HepG2 (cell line): ENCODE results near the gene TFRC. TPM values are rescaled to one million over a fixed set of nuclear protein-coding genes. Genes with fewer than 3 reads are reported as not detected.

Experiments
- BORCS8-MEF2B ChIP-seq: sonication (generic); formaldehyde crosslinking; IDR thresholded peaks from 2 replicates; pipeline ENCODE4 v1.8.0; 2022; ENCODE audit warnings: mild to moderate bottlenecking, missing genetic modification reagents
- GATA4 ChIP-seq: sonication (generic); IDR thresholded peaks from 2 replicates; pipeline ENCODE4 v1.6.1; 2016; ENCODE audit warnings: antibody characterized with exemption, low read depth, borderline replicate concordance
- HIVEP1 ChIP-seq: sonication (generic); formaldehyde crosslinking; IDR thresholded peaks from 2 replicates; pipeline ENCODE4 v1.4.0; 2020; ENCODE audit warnings: mild to moderate bottlenecking, missing genetic modification reagents
- HNF4A ChIP-seq: sonication (generic); formaldehyde crosslinking; IDR thresholded peaks from 2 replicates; pipeline ENCODE4 v1.4.0; 2020; ENCODE audit warnings: missing genetic modification reagents
- KLF12 ChIP-seq: sonication (generic); formaldehyde crosslinking; IDR thresholded peaks from 2 replicates; pipeline ENCODE4 v1.4.0; 2020; ENCODE audit warnings: missing genetic modification reagents, borderline replicate concordance
- MIXL1 ChIP-seq: IDR thresholded peaks from 2 replicates; pipeline ENCODE4 v1.6.1; 2016
- PHF20 ChIP-seq: sonication (generic); formaldehyde crosslinking; IDR thresholded peaks from 2 replicates; pipeline ENCODE4 v1.5.0; 2020; ENCODE audit warnings: mild to moderate bottlenecking, missing genetic modification reagents
- XBP1 ChIP-seq: sonication (generic); formaldehyde crosslinking; IDR thresholded peaks from 2 replicates; pipeline ENCODE4 v1.5.0; 2020; ENCODE audit warnings: missing genetic modification reagents
- YEATS2 ChIP-seq: sonication (generic); formaldehyde crosslinking; IDR thresholded peaks from 2 replicates; pipeline ENCODE4 v1.4.0; 2020; ENCODE audit warnings: missing genetic modification reagents, borderline replicate concordance
- ZFP41 ChIP-seq: sonication (generic); formaldehyde crosslinking; IDR thresholded peaks from 2 replicates; pipeline ENCODE4 v1.4.0; 2020; ENCODE audit warnings: mild to moderate bottlenecking, missing genetic modification reagents, borderline replicate concordance
- ZNF251 ChIP-seq: sonication (generic); formaldehyde crosslinking; IDR thresholded peaks from 2 replicates; pipeline ENCODE4 v1.9.0; 2021; ENCODE audit warnings: mild to moderate bottlenecking, missing genetic modification reagents
- ZNF431 ChIP-seq: sonication (generic); formaldehyde crosslinking; IDR thresholded peaks from 2 replicates; pipeline ENCODE4 v1.9.0; 2022; ENCODE audit warnings: missing genetic modification reagents, low read depth, mild to moderate bottlenecking, borderline replicate concordance
- ZNF761 ChIP-seq: sonication (generic); formaldehyde crosslinking; conservative IDR thresholded peaks from 2 replicates; pipeline ENCODE4 v1.4.0; 2020; ENCODE audit warnings: mild to moderate bottlenecking, missing genetic modification reagents
- ZNF879 ChIP-seq: sonication (generic); formaldehyde crosslinking; IDR thresholded peaks from 2 replicates; pipeline ENCODE4 v1.8.1; 2023; ENCODE audit warnings: missing genetic modification reagents
- polyA plus RNA-seq, 8 experiments: library from polyadenylated mRNA; depleted of rRNA in 3 of 8; stranded (reverse) in 7 of 8; unstranded in 1 of 8; fragments of >200 nt; fragmentation: Illumina TruSeq in 4 of 8; extraction: Trizol in 4 of 8; gene quantifications; 2 replicates each; pipeline versions ENCODE4 v1.2.1 to v1.2.3, GENCODE V29; 2011 to 2016; ENCODE audit warnings: low read depth in 4 of 8, missing spikeins in 1 of 8, mixed read lengths in 1 of 8; ENCODE audit not compliant: insufficient read depth in 1 of 8
- total RNA-seq, 5 experiments: library from RNA; depleted of rRNA; stranded (reverse); fragments of >200 nt; fragmentation: Illumina TruSeq; extraction: Trizol; gene quantifications; 2 replicates each; pipeline ENCODE4 v1.2.3, GENCODE V29; 2016; ENCODE audit warnings: low read depth in 1 of 5
- TF ChIP-seq, protein P1 (sequence below): sonication (generic); formaldehyde crosslinking; IDR thresholded peaks from 2 replicates; pipeline ENCODE4 v1.5.0; 2020; ENCODE audit warnings: mild to moderate bottlenecking, missing genetic modification reagents, borderline replicate concordance
- TF ChIP-seq, protein P2 (sequence below): sonication (generic); formaldehyde crosslinking; IDR thresholded peaks from 2 replicates; pipeline ENCODE4 v1.8.1; 2023; ENCODE audit warnings: mild to moderate bottlenecking, inconsistent platforms, moderate library complexity, missing genetic modification reagents, borderline replicate concordance
- TF ChIP-seq, protein P3 (sequence below): sonication (generic); formaldehyde crosslinking; IDR thresholded peaks from 2 replicates; pipeline ENCODE4 v1.8.1; 2022; ENCODE audit warnings: low read depth, mild to moderate bottlenecking, missing genetic modification reagents

The TFRC gene
- total and polyA plus RNA-seq, 2 of the 13 experiments (the other 11 are each of a cell fraction or from before 2014, with no cell fraction given) = 188 to 274 TPM

DNA sequence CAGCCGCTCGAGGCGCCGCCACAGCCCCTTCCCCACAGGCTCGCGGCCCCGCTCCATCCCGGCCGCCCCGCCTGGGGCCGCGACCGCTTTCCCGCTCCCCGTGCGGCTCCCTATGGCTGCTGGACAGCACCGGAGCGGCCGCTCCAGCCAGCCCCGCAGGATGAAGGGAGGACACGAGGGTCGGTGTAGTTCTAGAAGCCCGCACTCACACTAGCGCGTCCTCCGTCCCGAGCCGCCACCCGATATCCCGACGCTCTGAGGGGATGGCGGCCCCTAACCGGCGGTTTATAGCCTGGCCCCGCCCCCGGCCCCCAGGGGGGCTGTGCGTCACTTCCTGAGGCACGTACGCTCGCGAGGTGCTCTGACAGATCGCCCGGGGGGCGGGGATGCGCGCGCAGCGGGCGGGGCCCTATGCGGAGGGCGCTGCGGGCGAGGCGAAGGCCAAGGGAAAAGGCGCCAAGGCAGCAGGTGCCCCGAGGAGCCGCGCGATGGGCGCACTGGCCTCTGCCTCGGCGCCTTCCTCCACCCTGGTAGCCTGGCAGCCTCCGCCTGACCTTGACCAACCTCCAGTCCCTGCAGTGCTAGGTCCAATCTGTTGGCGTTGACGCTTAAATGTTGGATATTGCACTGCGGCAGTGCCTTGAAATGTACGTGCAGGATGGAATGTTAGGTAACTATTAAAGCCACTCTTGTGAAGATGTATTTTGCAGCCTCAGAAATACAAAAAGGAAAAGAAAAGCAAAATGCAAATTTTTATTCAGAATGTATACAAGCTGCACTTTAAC, at the start of gene TFRC (continued):
- peak; percentile 92 for TF ChIP-seq GATA4
- TF ChIP-seq XBP1 (CRISPR knock-in tag) = no peak
- TF ChIP-seq PHF20 = peak; percentile 39; the same call in 1 of the 2 replicates
- no peak for TF ChIP-seq ZFP41 (CRISPR knock-in tag)
- no peak; the same call in 1 of the 2 replicates for TF ChIP-seq KLF12 (CRISPR knock-in tag)
- peak; percentile 95 for TF ChIP-seq YEATS2 (CRISPR knock-in tag)
- TF ChIP-seq ZNF761 = peak; percentile 71
- TF ChIP-seq, protein P1, sequence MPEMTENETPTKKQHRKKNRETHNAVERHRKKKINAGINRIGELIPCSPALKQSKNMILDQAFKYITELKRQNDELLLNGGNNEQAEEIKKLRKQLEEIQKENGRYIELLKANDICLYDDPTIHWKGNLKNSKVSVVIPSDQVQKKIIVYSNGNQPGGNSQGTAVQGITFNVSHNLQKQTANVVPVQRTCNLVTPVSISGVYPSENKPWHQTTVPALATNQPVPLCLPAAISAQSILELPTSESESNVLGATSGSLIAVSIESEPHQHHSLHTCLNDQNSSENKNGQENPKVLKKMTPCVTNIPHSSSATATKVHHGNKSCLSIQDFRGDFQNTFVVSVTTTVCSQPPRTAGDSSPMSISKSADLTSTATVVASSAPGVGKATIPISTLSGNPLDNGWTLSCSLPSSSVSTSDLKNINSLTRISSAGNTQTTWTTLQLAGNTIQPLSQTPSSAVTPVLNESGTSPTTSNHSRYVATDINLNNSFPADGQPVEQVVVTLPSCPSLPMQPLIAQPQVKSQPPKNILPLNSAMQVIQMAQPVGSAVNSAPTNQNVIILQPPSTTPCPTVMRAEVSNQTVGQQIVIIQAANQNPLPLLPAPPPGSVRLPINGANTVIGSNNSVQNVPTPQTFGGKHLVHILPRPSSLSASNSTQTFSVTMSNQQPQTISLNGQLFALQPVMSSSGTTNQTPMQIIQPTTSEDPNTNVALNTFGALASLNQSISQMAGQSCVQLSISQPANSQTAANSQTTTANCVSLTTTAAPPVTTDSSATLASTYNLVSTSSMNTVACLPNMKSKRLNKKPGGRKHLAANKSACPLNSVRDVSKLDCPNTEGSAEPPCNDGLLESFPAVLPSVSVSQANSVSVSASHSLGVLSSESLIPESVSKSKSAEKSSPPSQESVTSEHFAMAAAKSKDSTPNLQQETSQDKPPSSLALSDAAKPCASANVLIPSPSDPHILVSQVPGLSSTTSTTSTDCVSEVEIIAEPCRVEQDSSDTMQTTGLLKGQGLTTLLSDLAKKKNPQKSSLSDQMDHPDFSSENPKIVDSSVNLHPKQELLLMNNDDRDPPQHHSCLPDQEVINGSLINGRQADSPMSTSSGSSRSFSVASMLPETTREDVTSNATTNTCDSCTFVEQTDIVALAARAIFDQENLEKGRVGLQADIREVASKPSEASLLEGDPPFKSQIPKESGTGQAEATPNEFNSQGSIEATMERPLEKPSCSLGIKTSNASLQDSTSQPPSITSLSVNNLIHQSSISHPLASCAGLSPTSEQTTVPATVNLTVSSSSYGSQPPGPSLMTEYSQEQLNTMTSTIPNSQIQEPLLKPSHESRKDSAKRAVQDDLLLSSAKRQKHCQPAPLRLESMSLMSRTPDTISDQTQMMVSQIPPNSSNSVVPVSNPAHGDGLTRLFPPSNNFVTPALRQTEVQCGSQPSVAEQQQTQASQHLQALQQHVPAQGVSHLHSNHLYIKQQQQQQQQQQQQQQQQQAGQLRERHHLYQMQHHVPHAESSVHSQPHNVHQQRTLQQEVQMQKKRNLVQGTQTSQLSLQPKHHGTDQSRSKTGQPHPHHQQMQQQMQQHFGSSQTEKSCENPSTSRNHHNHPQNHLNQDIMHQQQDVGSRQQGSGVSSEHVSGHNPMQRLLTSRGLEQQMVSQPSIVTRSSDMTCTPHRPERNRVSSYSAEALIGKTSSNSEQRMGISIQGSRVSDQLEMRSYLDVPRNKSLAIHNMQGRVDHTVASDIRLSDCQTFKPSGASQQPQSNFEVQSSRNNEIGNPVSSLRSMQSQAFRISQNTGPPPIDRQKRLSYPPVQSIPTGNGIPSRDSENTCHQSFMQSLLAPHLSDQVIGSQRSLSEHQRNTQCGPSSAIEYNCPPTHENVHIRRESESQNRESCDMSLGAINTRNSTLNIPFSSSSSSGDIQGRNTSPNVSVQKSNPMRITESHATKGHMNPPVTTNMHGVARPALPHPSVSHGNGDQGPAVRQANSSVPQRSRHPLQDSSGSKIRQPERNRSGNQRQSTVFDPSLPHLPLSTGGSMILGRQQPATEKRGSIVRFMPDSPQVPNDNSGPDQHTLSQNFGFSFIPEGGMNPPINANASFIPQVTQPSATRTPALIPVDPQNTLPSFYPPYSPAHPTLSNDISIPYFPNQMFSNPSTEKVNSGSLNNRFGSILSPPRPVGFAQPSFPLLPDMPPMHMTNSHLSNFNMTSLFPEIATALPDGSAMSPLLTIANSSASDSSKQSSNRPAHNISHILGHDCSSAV (CRISPR knock-in tag) = peak; percentile 88; the same call in 1 of the 2 replicates
- TF ChIP-seq, protein P2, sequence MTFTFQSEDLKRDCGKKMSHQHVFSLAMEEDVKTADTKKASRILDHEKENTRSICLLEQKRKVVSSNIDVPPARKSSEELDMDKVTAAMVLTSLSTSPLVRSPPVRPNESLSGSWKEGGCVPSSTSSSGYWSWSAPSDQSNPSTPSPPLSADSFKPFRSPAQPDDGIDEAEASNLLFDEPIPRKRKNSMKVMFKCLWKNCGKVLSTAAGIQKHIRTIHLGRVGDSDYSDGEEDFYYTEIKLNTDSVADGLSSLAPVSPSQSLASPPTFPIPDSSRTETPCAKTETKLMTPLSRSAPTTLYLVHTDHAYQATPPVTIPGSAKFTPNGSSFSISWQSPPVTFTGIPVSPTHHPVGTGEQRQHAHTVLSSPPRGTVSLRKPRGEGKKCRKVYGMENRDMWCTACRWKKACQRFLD = no peak; the same call in 1 of the 2 replicates
- TF ChIP-seq BORCS8-MEF2B (CRISPR knock-in tag) = peak; percentile 91
- no peak for TF ChIP-seq ZNF879
- TF ChIP-seq, protein P3, sequence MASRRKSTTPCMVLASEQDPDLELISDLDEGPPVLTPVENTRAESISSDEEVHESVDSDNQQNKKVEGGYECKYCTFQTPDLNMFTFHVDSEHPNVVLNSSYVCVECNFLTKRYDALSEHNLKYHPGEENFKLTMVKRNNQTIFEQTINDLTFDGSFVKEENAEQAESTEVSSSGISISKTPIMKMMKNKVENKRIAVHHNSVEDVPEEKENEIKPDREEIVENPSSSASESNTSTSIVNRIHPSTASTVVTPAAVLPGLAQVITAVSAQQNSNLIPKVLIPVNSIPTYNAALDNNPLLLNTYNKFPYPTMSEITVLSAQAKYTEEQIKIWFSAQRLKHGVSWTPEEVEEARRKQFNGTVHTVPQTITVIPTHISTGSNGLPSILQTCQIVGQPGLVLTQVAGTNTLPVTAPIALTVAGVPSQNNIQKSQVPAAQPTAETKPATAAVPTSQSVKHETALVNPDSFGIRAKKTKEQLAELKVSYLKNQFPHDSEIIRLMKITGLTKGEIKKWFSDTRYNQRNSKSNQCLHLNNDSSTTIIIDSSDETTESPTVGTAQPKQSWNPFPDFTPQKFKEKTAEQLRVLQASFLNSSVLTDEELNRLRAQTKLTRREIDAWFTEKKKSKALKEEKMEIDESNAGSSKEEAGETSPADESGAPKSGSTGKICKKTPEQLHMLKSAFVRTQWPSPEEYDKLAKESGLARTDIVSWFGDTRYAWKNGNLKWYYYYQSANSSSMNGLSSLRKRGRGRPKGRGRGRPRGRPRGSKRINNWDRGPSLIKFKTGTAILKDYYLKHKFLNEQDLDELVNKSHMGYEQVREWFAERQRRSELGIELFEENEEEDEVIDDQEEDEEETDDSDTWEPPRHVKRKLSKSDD = peak; percentile 74; the same call in 1 of the 2 replicates
- no peak for TF ChIP-seq ZNF431
- TF ChIP-seq HIVEP1 (CRISPR knock-in tag) = peak; percentile 68; the same call in 1 of the 2 replicates
- peak; percentile 74 for TF ChIP-seq MIXL1 (CRISPR knock-in tag)
- no peak for TF ChIP-seq ZNF251 (CRISPR knock-in tag)
- peak; percentile 60 for TF ChIP-seq HNF4A
